ENCODE results near the gene NDE1. TPM values are rescaled to one million over a fixed set of nuclear protein-coding genes. Genes with fewer than 3 reads are reported as not detected.

Gene NDE1
- polyA plus RNA-seq, 1 donor (not counting 4 experiments of a cell fraction or from before 2014, with no cell fraction given) = 37.8 TPM

- Histone ChIP-seq H3K9me3 (ENCODE audit: control insufficient read depth, low read depth, low read length) (no peaks in the 10 kb centered on the region), H3K9me1 (ENCODE audit: control insufficient read depth, extremely low read depth, insufficient read depth, low read length) (no peaks in the 10 kb centered on the region), H3K9ac (ENCODE audit: control insufficient read depth, extremely low read depth, insufficient read depth, low read length) (no peak overlapping the region), H3K4me1 (ENCODE audit: control insufficient read depth, extremely low read depth, insufficient read depth, low read length) (no peaks in the 10 kb centered on the region), H3K4me2 (ENCODE audit: control insufficient read depth, extremely low read depth, insufficient read depth, low read depth, low read length) (no peak overlapping the region), H3K27ac (ENCODE audit: control insufficient read depth, insufficient read depth, low read length) (no peak overlapping the region), H3K36me3 (ENCODE audit: control insufficient read depth in 2 of 2, extremely low read depth in 1 of 2, insufficient read depth in 2 of 2, low read length in 2 of 2) (peaks cover 15 to 20% of the 10 kb centered on the region in 2 experiments), H2AFZ (ENCODE audit: control insufficient read depth, low read length) (no peak overlapping the region), H4K20me1 (ENCODE audit: control insufficient read depth, extremely low read depth, insufficient read depth, low read length) (no peaks in the 10 kb centered on the region), H3K79me2 (ENCODE audit: control insufficient read depth, insufficient read depth, low read length) (no peaks in the 10 kb centered on the region), H3K4me3 (ENCODE audit: control insufficient read depth in 2 of 3, extremely low read depth in 1 of 3, insufficient read depth in 2 of 3, low read depth in 1 of 3, low read length in 3 of 3) (no peak overlapping the region), H3K27me3 (ENCODE audit: control insufficient read depth, extremely low read depth, insufficient read depth, low read length) (no peaks in the 10 kb centered on the region)
- DNase-seq (ENCODE audit: low read depth, low spot score) (no peak), FAIRE-seq (no peak)
- TF ChIP-seq CTCF (optimal IDR thresholded peaks at IDR 0.05 in 1 of 3, IDR thresholded peaks at IDR 0.05 in 1 of 3, conservative IDR thresholded peaks at IDR 0.05 in 1 of 3; ENCODE audit: extremely low read depth in 1 of 3, insufficient read depth in 2 of 3, low read length in 3 of 3) = no peak
- dilution Hi-C loops (cut with MboI; ENCODE audit: extremely low pct_ligation_motif_present, low sequenced_read_pairs) = no loop called here
Observed at GRCh38 chr16:15708997-15709396, 59.0 kb downstream of the NDE1 start.

- Histone ChIP-seq H3K27ac (ENCODE audit: control insufficient read depth, insufficient read depth, low read length) (no peak overlapping the region), H3K4me2 (ENCODE audit: control insufficient read depth, extremely low read depth, insufficient read depth, low read depth, low read length) (no peak overlapping the region), H3K9me1 (ENCODE audit: control insufficient read depth, extremely low read depth, insufficient read depth, low read length) (peaks cover 3% of the 10 kb centered on the region), H3K27me3 (ENCODE audit: control insufficient read depth, extremely low read depth, insufficient read depth, low read length) (no peaks in the 10 kb centered on the region), H3K9ac (ENCODE audit: control insufficient read depth, extremely low read depth, insufficient read depth, low read length) (no peak overlapping the region), H3K79me2 (ENCODE audit: control insufficient read depth, insufficient read depth, low read length) (no peaks in the 10 kb centered on the region), H3K4me3 (ENCODE audit: control insufficient read depth in 2 of 3, extremely low read depth in 1 of 3, insufficient read depth in 2 of 3, low read depth in 1 of 3, low read length in 3 of 3) (no peak overlapping the region), H3K36me3 (ENCODE audit: control insufficient read depth in 2 of 2, extremely low read depth in 1 of 2, insufficient read depth in 2 of 2, low read length in 2 of 2) (peaks cover 6 to 25% of the 10 kb centered on the region in 2 experiments), H4K20me1 (ENCODE audit: control insufficient read depth, extremely low read depth, insufficient read depth, low read length) (no peaks in the 10 kb centered on the region), H3K9me3 (ENCODE audit: control insufficient read depth, low read depth, low read length) (no peaks in the 10 kb centered on the region), H3K4me1 (ENCODE audit: control insufficient read depth, extremely low read depth, insufficient read depth, low read length) (no peaks in the 10 kb centered on the region), H2AFZ (ENCODE audit: control insufficient read depth, low read length) (no peak overlapping the region)
- TF ChIP-seq CTCF (optimal IDR thresholded peaks at IDR 0.05 in 1 of 3, IDR thresholded peaks at IDR 0.05 in 1 of 3, conservative IDR thresholded peaks at IDR 0.05 in 1 of 3; ENCODE audit: extremely low read depth in 1 of 3, insufficient read depth in 2 of 3, low read length in 3 of 3) = no peak
- no peak for TF ChIP-seq EZH2 (IDR thresholded peaks at IDR 0.05; ENCODE audit: low read length)
- dilution Hi-C loops (cut with MboI; ENCODE audit: extremely low pct_ligation_motif_present, low sequenced_read_pairs) = no loop called here
- DNase-seq (ENCODE audit: low read depth, low spot score) (no peak), FAIRE-seq (no peak)
Observed at GRCh38 chr16:15714393-15715172, 64.5 kb downstream of the NDE1 start.

All from keratinocyte (primary cell).